Fibroblast of upper back skin (primary cell): ENCODE data around the gene PHYH.
A peak's percentile ranks its signal among the peaks of the same experiment; 100 is the strongest.
"Not testable (repeated sequence)": the region's sequence is repeated elsewhere in the genome, so short reads cannot be mapped to it uniquely, and the experiment has no call there.

Experiments used
- DNase-seq: peaks from one replicate; pipeline ENCODE4 v3.0.0-alpha.2; 2013

Gene PHYH

GRCh38 chr10:13319166-13319565, 19.3 kb upstream of the PHYH start:
- DNase-seq, result no peak

GRCh38 chr10:13317474-13317873, 17.6 kb upstream of the PHYH start:
- DNase-seq, result no peak

DNA sequence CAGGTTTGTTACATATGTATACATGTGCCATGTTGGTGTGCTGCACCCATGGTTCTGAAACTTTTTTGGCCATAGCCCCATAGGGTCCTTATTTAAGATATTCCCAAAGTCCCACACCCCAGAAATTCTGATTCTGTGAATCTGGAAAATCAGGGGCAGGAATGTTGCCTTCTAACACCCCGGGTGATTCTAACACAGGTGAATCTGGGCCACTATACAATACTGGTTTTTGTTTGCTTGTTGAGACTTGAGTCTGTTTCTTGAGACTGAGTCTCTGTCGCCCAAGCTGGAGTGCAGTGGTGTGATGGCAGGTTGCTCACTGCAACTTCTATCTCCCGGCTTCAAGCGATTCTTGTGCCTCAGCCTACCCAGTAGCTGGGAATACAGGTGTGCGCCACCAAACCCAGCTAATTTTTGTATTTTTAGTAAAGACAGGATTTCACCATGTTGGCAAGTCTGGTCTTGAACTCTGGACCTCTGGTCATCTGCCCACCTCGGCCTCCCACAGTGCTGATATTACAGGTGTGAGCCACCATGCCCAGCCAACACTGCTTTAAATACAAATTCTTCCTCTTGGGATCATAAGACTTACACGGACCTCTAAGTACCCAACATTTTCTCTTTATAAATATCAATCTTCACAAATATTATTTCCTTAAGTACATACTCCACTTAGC, 16.9 kb upstream of the PHYH start:
- no peak for DNase-seq

DNA sequence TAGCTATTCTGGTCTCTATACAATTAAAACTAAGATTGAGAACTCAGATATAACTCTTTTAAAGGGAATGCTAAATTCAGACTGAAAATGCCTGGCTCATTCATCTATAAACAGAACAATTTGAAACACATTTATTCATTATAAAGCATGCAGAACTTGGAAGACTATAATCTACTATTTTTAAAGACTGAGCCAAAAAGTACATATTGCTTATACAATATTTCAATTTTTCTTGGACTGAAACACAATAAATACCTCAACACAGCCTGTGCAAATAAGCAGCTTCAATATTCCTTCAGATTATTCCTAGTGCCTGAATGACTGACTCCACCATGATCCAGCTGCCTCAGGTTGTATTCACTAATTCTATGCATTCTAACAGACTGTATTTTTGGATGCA, 15.5 kb upstream of the PHYH start:
- no peak for DNase-seq

DNA sequence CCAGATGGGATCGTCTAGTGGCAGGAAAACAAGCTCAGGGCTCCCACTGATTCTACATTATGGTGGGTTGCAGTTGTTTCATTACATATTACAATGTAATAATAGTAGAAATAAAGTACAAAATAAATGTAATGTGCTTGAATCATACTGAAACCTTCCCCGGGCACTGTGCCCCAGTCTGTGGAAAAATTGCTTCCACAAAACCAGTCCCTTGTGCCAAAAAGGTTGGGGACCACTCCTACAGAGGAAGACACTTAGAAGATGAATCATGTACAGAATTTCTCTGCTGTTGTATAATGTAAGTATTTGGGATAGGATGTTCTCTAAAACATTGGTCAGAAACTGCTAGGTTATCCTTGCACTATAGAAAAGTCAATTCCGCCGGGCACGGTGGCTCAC, 11.3 kb upstream of the PHYH start:
- DNase-seq, result peak; percentile 24

GRCh38 chr10:13310518-13311176, 10.8 kb upstream of the PHYH start:
- no peak for DNase-seq

- no peak for DNase-seq
Observed at GRCh38 chr10:13309792-13310191, 9.9 kb upstream of the PHYH start.

DNA sequence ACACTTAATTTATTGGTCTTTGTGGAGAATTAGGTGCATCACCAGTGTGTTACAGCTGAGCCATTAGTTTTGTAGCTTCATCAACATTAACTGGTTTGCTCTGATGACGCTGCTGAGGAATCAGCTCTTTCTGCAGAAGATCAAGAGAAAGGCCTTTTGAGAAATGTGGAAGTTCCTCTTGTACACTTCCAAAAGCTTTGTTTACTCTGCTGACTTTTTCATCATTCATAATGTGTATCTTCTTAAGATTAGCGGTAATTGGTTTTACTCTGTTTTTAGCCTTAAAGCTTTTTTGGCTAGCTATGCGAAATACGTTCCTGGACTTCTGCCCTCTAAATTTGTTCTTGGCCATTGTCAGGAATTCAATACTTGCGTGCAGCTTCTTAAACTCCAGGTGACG, 8.2 kb upstream of the PHYH start:
- no peak for DNase-seq

- DNase-seq, result no peak
Observed at GRCh38 chr10:13306103-13306502, 6.2 kb upstream of the PHYH start.

DNA sequence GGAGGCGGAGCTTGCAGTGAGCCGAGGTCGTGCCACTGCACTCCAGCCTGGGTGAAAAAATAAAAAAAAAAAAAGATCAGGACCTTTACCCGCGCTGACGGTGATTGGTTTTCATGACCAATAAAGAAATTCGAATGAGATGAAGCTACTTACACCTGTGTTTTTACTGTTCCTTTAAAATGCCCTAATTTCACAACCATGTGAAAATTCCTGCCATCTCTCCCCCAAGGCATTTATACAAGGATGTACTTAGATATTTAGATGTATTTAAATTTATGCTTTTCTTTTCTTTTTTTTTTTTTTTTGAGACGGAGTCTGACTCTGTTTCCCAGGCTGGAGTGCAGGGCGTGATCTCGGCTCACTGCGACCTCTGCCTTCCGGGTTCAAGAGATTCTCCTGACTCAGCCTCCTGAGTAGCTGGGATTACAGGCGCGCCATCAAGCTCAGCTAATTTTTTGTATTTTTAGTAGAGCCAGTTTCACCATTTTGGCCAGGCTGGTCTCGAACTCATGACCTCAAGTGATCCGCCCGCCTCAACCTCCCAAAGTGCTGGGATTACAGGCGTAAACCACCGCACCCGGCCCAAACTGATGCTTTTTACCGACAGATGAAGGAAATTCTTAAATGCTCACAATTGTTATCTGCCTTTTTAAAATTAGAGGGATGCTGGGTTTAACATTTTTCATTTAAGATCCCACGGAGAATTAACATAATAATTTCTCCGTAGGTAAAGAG, 3.1 kb upstream of the PHYH start:
- no peak for DNase-seq

GRCh38 chr10:13298748-13299436, 972 bp downstream of the PHYH start:
- peak; percentile 2 for DNase-seq

GRCh38 chr10:13296476-13296875, 3.4 kb downstream of the PHYH start:
- DNase-seq, result no peak

DNA sequence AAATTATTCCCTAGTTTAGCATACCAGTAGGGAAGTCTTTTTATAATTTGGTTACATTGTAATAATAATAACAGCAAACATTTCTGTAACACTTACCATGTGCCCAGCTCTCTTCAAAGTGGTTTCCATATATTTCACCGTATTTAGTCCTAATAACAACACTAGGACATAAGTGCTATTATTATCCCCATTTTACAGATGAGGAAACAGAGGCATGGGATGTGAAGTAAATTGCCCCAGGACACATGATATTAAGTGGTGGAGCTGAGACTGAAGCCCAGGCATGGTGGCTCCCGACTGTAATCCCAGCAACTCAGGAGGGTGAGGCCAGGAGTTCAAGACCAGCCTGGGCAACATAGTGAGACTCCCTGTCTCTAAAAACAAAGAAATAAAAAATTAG, 5.1 kb downstream of the PHYH start:
- no peak for DNase-seq

GRCh38 chr10:13291821-13292773, 7.8 kb downstream of the PHYH start:
- DNase-seq, result no peak

DNA sequence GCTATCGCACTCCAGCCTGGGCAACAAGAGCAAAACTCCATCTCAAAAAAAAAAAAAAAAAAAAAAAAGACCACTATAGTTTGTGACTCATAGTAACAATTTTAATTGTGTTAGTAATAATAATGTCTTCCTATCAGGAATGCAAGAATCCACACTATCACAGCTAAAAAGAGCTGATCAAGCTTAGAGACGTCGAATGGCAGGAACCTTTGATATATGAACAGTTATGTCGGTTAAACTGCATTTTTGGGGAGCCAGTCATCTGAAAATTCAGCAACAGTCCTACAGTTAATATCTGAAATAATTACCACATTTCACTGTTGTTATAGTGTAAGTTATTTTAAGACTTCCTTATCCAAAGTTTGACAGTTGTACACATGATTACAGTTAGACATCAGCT, 8.8 kb downstream of the PHYH start:
- peak; percentile 39 for DNase-seq

GRCh38 chr10:13284050-13284449, 15.8 kb downstream of the PHYH start:
- DNase-seq, result no peak

GRCh38 chr10:13282348-13282747, 17.5 kb downstream of the PHYH start:
- not testable (repeated sequence) for DNase-seq

GRCh38 chr10:13276749-13277365, 23.0 kb downstream of the PHYH start:
- DNase-seq, result no peak

DNA sequence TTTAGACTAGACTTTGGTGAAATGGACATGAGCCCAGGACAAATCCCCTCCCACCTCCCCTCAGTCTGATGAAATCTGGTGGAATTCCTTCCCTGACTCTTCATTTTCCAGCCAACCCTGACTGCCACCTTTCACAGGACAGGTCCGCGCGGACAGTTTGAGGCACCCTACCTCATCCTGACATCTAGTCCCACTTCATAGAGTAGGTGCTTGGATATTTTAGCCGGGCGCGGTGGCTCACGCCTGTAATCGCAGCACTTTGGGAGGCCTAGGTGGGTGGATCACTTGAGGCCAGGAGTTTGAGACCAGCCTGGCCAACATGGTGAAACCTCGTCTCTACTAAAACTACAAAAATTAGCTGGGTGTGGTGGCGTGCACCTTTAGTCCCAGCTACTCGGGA, 23.7 kb downstream of the PHYH start:
- not testable (repeated sequence) for DNase-seq

GRCh38 chr10:13272164-13272571, 27.7 kb downstream of the PHYH start:
- DNase-seq, result peak; percentile 8

- peak; percentile 9 for DNase-seq
Observed at GRCh38 chr10:13271552-13272163, 28.2 kb downstream of the PHYH start.
